ENCODE measurements around the gene CIC. TPM values are rescaled to one million over a fixed set of nuclear protein-coding genes. Genes with fewer than 3 reads are reported as not detected.
A peak's percentile ranks its signal among the peaks of the same experiment; 100 is the strongest.

The CIC gene
- total RNA-seq, 1 donor from 2014 or later = 63.9 TPM

GRCh38 chr19:42276821-42277220, 7.8 kb downstream of the CIC start:
- no peak for DNase-seq (ENCODE audit: low read depth)
- no peak for TF ChIP-seq CTCF (conservative IDR thresholded peaks at IDR 0.05; ENCODE audit: low read depth, low read length)
- no peak overlapping the region for H3K4me3 ChIP-seq (ENCODE audit: low read depth, low read length)

GRCh38 chr19:42277821-42278451, 8.9 kb downstream of the CIC start:
- no peak overlapping the region for H3K4me3 ChIP-seq (ENCODE audit: low read depth, low read length)
- no peak for DNase-seq (ENCODE audit: low read depth)

GRCh38 chr19:42278452-42279154, 9.6 kb downstream of the CIC start:
- H3K4me3 ChIP-seq (ENCODE audit: low read depth, low read length) = no peak overlapping the region
- no peak for TF ChIP-seq CTCF (conservative IDR thresholded peaks at IDR 0.05; ENCODE audit: low read depth, low read length)

More at GRCh38 chr19:42277821-42278451, 8.9 kb downstream of the CIC start:
- TF ChIP-seq CTCF (conservative IDR thresholded peaks at IDR 0.05; ENCODE audit: low read depth, low read length) = no peak

GRCh38 chr19:42279155-42279901, 10.3 kb downstream of the CIC start:
- H3K4me3 ChIP-seq (ENCODE audit: low read depth, low read length) = peak overlapping the region; percentile 71
- no peak for DNase-seq (ENCODE audit: low read depth)
- no peak for TF ChIP-seq CTCF (conservative IDR thresholded peaks at IDR 0.05; ENCODE audit: low read depth, low read length)

More at GRCh38 chr19:42278452-42279154, 9.6 kb downstream of the CIC start:
- DNase-seq (ENCODE audit: low read depth) = no peak

- no peak for DNase-seq (ENCODE audit: low read depth)
- peak; percentile 81 for TF ChIP-seq CTCF (conservative IDR thresholded peaks at IDR 0.05; ENCODE audit: low read depth, low read length)
- peak overlapping the region; percentile 71 for H3K4me3 ChIP-seq (ENCODE audit: low read depth, low read length)
Observed at GRCh38 chr19:42279902-42280814, 11.1 kb downstream of the CIC start.

- no peak for TF ChIP-seq CTCF (conservative IDR thresholded peaks at IDR 0.05; ENCODE audit: low read depth, low read length)
- no peak for DNase-seq (ENCODE audit: low read depth)
- H3K4me3 ChIP-seq (ENCODE audit: low read depth, low read length) = peak overlapping the region; percentile 71
Observed at GRCh38 chr19:42280815-42281145, 11.7 kb downstream of the CIC start.
